NT2/D1 (cell line): Measurements from ENCODE around the gene KAZN.

ENCODE experiments used
- YY1 ChIP-seq: IDR thresholded peaks from 2 replicates; pipeline ENCODE4 v1.6.1; 2011; ENCODE audit not compliant: insufficient read length, insufficient read depth
- ZNF274 ChIP-seq: IDR thresholded peaks from 2 replicates; pipeline ENCODE4 v1.6.1; 2011; ENCODE audit warnings: mild to moderate bottlenecking, low read depth, low read length

DNA sequence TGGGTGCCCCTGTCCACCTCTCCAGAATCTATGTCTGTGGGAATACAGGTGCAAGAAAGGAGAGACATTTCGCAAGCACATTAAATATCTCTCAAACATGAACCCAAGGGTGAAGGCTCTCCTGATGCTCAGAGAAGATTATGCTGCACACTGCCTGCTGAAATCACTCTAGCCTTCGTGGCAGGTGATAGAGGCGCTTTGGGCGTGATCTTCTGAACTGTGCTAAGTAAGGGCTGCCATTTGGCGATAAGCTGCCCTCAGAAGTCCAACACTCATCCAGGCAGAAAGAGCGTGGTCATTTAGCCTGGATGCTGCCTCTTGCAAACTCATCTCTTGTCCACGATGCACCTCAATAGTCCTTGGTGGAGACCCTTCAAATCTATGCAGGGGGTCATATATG lies 241.9 kb downstream of the KAZN start:
- TF ChIP-seq ZNF274 (no peak), YY1 (no peak)
